ENCODE measurements around the gene PLEKHG4B.

DNA sequence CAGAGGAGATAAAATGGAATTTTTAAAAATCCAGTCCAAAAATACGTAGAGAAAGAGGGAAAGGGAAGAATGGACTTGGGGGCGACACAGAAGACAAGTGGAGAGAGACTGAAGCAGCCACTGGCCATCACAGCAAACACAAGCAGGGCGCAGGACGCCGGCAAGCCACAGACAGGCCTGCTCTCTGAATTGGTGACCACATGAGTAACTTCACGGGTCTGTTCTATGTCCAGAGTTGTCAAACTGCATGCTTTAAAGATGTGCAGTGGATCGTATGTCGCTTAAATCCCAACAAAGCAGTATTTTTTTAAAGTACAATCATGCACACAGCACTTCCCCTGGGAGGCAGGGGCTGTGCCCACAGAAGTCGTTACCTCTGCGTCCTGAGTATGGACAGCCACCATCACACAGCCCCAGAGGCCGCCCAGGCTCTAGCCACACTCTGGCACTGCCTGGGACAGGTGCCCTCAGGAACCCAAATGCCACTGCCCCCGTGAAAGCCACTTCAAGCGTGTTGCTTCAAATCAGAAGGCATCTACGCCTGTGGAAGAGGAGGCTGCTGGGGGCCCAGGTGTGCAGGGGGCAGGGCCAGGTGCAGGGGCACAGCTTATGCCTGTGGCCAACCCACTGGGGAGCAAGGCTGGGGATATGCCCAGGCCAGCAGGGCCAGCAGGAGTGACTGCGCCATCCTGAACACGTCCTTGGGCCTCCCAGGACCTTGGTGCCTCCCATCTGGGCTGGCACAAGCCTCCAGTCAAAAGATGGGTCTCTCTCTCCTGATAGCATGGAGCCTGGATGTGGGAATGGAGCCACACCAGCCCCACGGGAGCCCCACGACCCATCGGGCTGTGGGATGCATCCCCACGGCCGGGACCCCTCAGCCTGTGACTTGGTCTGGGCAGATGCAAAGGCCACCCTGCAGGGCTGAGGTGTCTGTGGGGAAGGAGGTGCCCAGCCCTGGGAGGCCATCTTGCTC is 93.4 kb downstream of the PLEKHG4B start:
- TF ChIP-seq, protein P1, sequence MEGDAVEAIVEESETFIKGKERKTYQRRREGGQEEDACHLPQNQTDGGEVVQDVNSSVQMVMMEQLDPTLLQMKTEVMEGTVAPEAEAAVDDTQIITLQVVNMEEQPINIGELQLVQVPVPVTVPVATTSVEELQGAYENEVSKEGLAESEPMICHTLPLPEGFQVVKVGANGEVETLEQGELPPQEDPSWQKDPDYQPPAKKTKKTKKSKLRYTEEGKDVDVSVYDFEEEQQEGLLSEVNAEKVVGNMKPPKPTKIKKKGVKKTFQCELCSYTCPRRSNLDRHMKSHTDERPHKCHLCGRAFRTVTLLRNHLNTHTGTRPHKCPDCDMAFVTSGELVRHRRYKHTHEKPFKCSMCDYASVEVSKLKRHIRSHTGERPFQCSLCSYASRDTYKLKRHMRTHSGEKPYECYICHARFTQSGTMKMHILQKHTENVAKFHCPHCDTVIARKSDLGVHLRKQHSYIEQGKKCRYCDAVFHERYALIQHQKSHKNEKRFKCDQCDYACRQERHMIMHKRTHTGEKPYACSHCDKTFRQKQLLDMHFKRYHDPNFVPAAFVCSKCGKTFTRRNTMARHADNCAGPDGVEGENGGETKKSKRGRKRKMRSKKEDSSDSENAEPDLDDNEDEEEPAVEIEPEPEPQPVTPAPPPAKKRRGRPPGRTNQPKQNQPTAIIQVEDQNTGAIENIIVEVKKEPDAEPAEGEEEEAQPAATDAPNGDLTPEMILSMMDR (IDR thresholded peaks at IDR 0.05; ENCODE audit: insufficient read depth, low read length, poor library complexity, severe bottlenecking) = no peak
- TF ChIP-seq EZH2phosphoT487 (conservative IDR thresholded peaks at IDR 0.05; ENCODE audit: low read length) = no peak
